ENCODE measurements around the gene P3H2.

DNA sequence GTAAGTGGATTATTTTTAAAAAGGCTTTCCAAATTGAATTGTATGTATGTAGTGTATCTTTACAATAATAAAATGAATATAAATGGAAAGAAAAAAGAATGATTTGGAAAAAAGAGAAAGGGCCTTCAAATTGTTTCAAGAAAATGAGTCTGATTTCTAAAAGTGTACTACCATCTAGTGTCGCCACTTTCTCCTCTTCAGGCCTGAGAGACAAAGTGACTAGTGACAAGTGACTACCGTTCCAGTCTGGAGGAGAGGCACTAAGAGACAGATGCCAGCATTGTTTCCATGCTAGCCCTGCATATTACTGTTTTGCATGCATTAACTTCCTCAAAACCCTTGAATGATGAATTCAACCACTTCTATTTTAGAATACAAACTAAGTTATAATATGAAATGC, 39.3 kb downstream of the P3H2 start:
- TF ChIP-seq, protein P1, sequence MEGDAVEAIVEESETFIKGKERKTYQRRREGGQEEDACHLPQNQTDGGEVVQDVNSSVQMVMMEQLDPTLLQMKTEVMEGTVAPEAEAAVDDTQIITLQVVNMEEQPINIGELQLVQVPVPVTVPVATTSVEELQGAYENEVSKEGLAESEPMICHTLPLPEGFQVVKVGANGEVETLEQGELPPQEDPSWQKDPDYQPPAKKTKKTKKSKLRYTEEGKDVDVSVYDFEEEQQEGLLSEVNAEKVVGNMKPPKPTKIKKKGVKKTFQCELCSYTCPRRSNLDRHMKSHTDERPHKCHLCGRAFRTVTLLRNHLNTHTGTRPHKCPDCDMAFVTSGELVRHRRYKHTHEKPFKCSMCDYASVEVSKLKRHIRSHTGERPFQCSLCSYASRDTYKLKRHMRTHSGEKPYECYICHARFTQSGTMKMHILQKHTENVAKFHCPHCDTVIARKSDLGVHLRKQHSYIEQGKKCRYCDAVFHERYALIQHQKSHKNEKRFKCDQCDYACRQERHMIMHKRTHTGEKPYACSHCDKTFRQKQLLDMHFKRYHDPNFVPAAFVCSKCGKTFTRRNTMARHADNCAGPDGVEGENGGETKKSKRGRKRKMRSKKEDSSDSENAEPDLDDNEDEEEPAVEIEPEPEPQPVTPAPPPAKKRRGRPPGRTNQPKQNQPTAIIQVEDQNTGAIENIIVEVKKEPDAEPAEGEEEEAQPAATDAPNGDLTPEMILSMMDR (IDR thresholded peaks at IDR 0.05): no peak
- TF ChIP-seq ZFX (IDR thresholded peaks at IDR 0.05; ENCODE audit: borderline replicate concordance): no peak

Data from 22Rv1 (cell line).